Smooth muscle cell (in vitro differentiated cells): ENCODE data around the gene TRPM7. TPM values are rescaled to one million over a fixed set of nuclear protein-coding genes. Genes with fewer than 3 reads are reported as not detected.

Experiments used
- DNase-seq: peaks from one replicate; lab custom pipeline; 2025; ENCODE audit not compliant: unreplicated experiment; lab: John Stamatoyannopoulos, UW
- H2AFZ ChIP-seq: fragments of 200-600 bp; sonication (generic); 2 replicates; pipeline ENCODE4 v1.6.0; 2016; ENCODE audit warnings: antibody characterized with exemption, low read depth, mild to moderate bottlenecking
- H3F3A ChIP-seq: fragments of 200-600 bp; sonication (generic); 2 replicates; pipeline ENCODE4 v1.6.0; 2017; ENCODE audit warnings: antibody characterized with exemption, low read depth
- H3K27ac ChIP-seq: fragments of 200-600 bp; sonication (generic); 2 replicates; pipeline ENCODE4 v1.5.1; 2016; ENCODE audit warnings: low read depth, mild to moderate bottlenecking
- H3K27me3 ChIP-seq: fragments of 200-600 bp; sonication (generic); 2 replicates; pipeline ENCODE4 v1.6.1; 2016; ENCODE audit warnings: low read depth, mild to moderate bottlenecking
- H3K36me3 ChIP-seq: fragments of 200-600 bp; sonication (generic); 2 replicates; pipeline ENCODE4 v1.5.1; 2016; ENCODE audit warnings: low read depth
- H3K4me1 ChIP-seq: fragments of 200-600 bp; sonication (generic); 2 replicates; pipeline ENCODE4 v1.5.1; 2016; ENCODE audit warnings: low read depth
- H3K4me2 ChIP-seq: fragments of 200-600 bp; sonication (generic); 2 replicates; pipeline ENCODE4 v1.6.0; 2016; ENCODE audit warnings: mild to moderate bottlenecking
- H3K4me3 ChIP-seq: fragments of 200-600 bp; sonication (generic); 2 replicates; pipeline ENCODE4 v1.5.1; 2016; ENCODE audit warnings: mild to moderate bottlenecking
- H3K79me2 ChIP-seq: fragments of 200-600 bp; sonication (generic); 2 replicates; pipeline ENCODE4 v1.6.0; 2016; ENCODE audit warnings: low read depth, mild to moderate bottlenecking
- H3K9ac ChIP-seq: fragments of 200-600 bp; sonication (generic); 2 replicates; pipeline ENCODE4 v1.6.0; 2016; ENCODE audit warnings: low read depth
- H3K9me3 ChIP-seq: fragments of 200-600 bp; sonication (generic); replicated peaks from 2 replicates; pipeline ENCODE4 v1.5.1; 2016; ENCODE audit warnings: low read depth
- H4K20me1 ChIP-seq: fragments of 200-600 bp; sonication (generic); 2 replicates; pipeline ENCODE4 v1.6.0; 2016; ENCODE audit warnings: low read depth
- WGBS: methylation state at CpG from one replicate; pipeline ENCODE4 v1.1.7; 2016; ENCODE audit warnings: low lambda C conversion rate; 5-methylcytosine and 5-hydroxymethylcytosine counted together
- polyA plus RNA-seq: library from polyadenylated mRNA; unstranded; fragments of >200 nt; fragmentation: Nextera tagmentation; extraction: Ambion mirVana; gene quantifications from 2 replicates; pipeline ENCODE4 v1.2.1, GENCODE V29; 2016
- total RNA-seq: library from RNA; depleted of rRNA; stranded (reverse); fragments of >200 nt; gene quantifications from 2 replicates; pipeline ENCODE4 v1.2.3, GENCODE V29; 2014
- TF ChIP-seq, protein P1 (sequence below): fragments of 200-600 bp; sonication (generic); IDR thresholded peaks from 2 replicates; pipeline ENCODE4 v1.5.1; 2017; ENCODE audit warnings: borderline replicate concordance, mild to moderate bottlenecking, antibody characterized with exemption; ENCODE audit not compliant: insufficient read depth, poor library complexity, severe bottlenecking

The TRPM7 gene
- total and polyA plus RNA-seq, 2 experiments from 2014 or later = 5.6 to 28.2 TPM

DNA sequence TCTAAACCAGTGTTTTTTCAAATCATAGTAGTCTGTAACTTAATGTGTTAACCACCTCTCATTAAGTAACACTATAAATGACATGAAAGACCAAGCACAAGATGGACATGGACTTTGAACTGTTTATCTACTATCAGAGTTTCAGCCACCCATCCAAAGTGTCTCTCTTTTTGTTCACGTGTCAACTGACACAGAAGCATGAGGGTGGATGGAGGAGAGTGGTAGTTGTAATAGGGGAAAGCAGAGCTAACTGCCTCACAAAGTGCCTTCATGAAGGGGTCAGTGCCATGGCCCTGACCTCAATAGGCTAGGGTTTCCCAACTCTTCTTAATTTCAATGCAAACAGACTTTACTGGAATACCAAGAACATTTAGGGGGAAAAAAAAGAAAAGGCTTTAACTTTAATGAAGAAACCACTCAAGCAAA is 32.1 kb upstream of the TRPM7 start:
- Histone ChIP-seq H3K36me3 (peaks cover 8% of the 10 kb centered on the region), H3K27me3 (no peaks in the 10 kb centered on the region), H3K27ac (no peak overlapping the region), H3K9ac (no peak overlapping the region), H3K4me2 (no peak overlapping the region), H3K79me2 (no peaks in the 10 kb centered on the region), H2AFZ (no peak overlapping the region), H3K9me3 (no peaks in the 10 kb centered on the region), H3F3A (no peaks in the 10 kb centered on the region), H4K20me1 (no peaks in the 10 kb centered on the region), H3K4me3 (no peak overlapping the region), H3K4me1 (no peaks in the 10 kb centered on the region)
- DNase-seq = no peak
- TF ChIP-seq, protein P1, sequence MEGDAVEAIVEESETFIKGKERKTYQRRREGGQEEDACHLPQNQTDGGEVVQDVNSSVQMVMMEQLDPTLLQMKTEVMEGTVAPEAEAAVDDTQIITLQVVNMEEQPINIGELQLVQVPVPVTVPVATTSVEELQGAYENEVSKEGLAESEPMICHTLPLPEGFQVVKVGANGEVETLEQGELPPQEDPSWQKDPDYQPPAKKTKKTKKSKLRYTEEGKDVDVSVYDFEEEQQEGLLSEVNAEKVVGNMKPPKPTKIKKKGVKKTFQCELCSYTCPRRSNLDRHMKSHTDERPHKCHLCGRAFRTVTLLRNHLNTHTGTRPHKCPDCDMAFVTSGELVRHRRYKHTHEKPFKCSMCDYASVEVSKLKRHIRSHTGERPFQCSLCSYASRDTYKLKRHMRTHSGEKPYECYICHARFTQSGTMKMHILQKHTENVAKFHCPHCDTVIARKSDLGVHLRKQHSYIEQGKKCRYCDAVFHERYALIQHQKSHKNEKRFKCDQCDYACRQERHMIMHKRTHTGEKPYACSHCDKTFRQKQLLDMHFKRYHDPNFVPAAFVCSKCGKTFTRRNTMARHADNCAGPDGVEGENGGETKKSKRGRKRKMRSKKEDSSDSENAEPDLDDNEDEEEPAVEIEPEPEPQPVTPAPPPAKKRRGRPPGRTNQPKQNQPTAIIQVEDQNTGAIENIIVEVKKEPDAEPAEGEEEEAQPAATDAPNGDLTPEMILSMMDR = no peak
- 96% methylated on average over 1 of the region's 1 CpG for WGBS

DNA sequence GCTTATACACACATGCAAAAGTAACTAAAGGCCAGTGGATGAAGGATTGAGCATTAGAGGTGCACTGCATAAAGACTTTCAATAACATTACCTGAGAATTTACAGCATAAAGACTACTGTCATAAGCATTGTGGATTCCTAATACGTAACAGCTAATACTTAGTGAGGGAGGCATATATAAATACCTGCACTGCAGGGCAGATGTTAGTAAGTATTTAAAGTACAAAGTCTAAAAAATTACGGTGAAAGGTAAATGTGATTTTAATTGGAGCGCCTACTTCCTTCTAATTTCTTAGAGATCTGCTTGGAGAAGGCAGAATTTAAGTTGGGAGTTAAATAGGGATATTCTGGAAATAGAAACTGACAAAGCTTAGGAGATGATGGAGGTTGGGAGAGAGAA is 25.4 kb upstream of the TRPM7 start:
- H4K20me1 ChIP-seq = no peaks in the 10 kb centered on the region
- H3K9ac ChIP-seq = no peak overlapping the region
- no peaks in the 10 kb centered on the region for H3K36me3 ChIP-seq
- H3K79me2 ChIP-seq = no peaks in the 10 kb centered on the region
- TF ChIP-seq, protein P1 = no peak
- 98% methylated on average over 3 of the region's 3 CpGs for WGBS
- no peaks in the 10 kb centered on the region for H3F3A ChIP-seq
- H2AFZ ChIP-seq = no peak overlapping the region
- no peak overlapping the region for H3K4me3 ChIP-seq
- H3K4me1 ChIP-seq = no peaks in the 10 kb centered on the region
- no peak overlapping the region for H3K27ac ChIP-seq
- DNase-seq = no peak
- no peaks in the 10 kb centered on the region for H3K9me3 ChIP-seq
- no peak overlapping the region for H3K4me2 ChIP-seq
- no peaks in the 10 kb centered on the region for H3K27me3 ChIP-seq

DNA sequence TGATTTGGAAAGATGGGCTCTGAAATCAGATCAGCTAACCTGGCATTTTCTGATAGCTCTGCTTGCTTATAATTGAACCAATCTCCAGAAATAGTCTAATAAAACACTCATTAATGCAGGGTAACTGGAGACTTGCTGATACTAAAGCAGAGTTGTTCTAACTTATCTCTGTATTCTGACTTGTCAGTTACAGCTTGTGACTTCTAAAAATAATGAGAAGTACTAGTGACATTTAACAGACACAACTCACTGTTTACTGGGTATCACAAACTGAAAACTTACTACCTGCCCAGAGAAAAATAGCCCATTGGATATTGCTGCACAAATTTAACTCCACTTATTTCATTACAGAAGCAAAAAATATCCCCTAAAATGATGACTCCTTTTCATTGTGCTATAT is 24.0 kb upstream of the TRPM7 start:
- Histone ChIP-seq H3K27me3 (no peaks in the 10 kb centered on the region), H3K36me3 (no peaks in the 10 kb centered on the region), H3K4me3 (no peak overlapping the region), H3K9me3 (no peaks in the 10 kb centered on the region), H2AFZ (no peak overlapping the region), H4K20me1 (no peaks in the 10 kb centered on the region), H3K4me1 (no peaks in the 10 kb centered on the region), H3K27ac (no peak overlapping the region), H3F3A (no peaks in the 10 kb centered on the region), H3K79me2 (no peaks in the 10 kb centered on the region), H3K9ac (no peak overlapping the region), H3K4me2 (no peak overlapping the region)
- DNase-seq = no peak
- TF ChIP-seq, protein P1 = no peak

DNA sequence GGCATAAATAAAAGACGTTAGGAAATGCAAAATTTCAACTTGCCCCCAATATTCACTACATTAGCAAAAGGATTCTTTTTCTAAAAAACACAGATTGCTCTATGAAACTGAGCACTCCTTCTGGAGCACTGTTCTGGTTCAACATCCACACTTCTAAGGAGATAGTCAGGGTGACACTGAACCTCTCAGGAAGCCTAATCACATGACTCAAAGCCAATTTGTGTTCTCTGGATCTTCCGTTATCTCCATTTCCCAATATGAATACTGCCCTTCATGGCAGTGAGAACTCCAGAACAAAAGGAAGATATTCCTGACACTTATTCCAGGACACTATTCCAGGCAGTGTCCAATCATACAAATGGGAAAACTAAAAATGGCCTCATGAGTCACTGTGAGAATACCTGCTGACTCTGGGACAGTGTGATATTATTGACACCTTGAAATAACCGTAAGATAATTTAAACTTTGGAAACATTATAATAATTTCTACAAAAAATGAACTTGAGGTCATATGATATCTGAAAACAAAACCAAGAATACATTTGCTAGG is 21.4 kb upstream of the TRPM7 start:
- H3K27me3 ChIP-seq = no peaks in the 10 kb centered on the region
- H3K36me3 ChIP-seq = no peaks in the 10 kb centered on the region
- no peaks in the 10 kb centered on the region for H4K20me1 ChIP-seq
- no peak overlapping the region for H3K27ac ChIP-seq
- H3K9me3 ChIP-seq = no peaks in the 10 kb centered on the region
- H2AFZ ChIP-seq = no peak overlapping the region
- DNase-seq = no peak
- no peaks in the 10 kb centered on the region for H3K4me1 ChIP-seq
- H3K4me2 ChIP-seq = no peak overlapping the region
- WGBS = 95% methylated on average over 3 of the region's 3 CpGs
- no peaks in the 10 kb centered on the region for H3F3A ChIP-seq
- H3K4me3 ChIP-seq = no peak overlapping the region
- TF ChIP-seq, protein P1 = no peak
- no peak overlapping the region for H3K9ac ChIP-seq
- H3K79me2 ChIP-seq = no peaks in the 10 kb centered on the region
